ENCODE results near the gene ITGAL.

Gene ITGAL

GRCh38 chr16:30491744-30492308 lies 19.3 kb downstream of the ITGAL start:
- Histone ChIP-seq H3K4me3 (no peak overlapping the region), H3K27ac (no peak overlapping the region)
- no peak for DNase-seq (ENCODE audit: low spot score)
- no peak for TF ChIP-seq CTCF (IDR thresholded peaks at IDR 0.05)

- H3K27ac ChIP-seq: no peak overlapping the region
- TF ChIP-seq CTCF (IDR thresholded peaks at IDR 0.05): no peak
- DNase-seq (ENCODE audit: low spot score): no peak
- H3K4me3 ChIP-seq: no peak overlapping the region
These were observed 21.5 kb downstream of the ITGAL start for GRCh38 chr16:30493941-30494488.

- Histone ChIP-seq H3K27ac (no peak overlapping the region), H3K4me3 (no peak overlapping the region)
- no peak for TF ChIP-seq CTCF (IDR thresholded peaks at IDR 0.05)
- no peak for DNase-seq (ENCODE audit: low spot score)
These were observed 22.2 kb downstream of the ITGAL start for GRCh38 chr16:30494709-30495108.

- Histone ChIP-seq H3K4me3 (no peak overlapping the region), H3K27ac (no peak overlapping the region)
- no peak for TF ChIP-seq CTCF (IDR thresholded peaks at IDR 0.05)
- DNase-seq (ENCODE audit: low spot score): no peak
These were observed 26.7 kb downstream of the ITGAL start for GRCh38 chr16:30499284-30499683.

GRCh38 chr16:30503403-30504296 lies 31.1 kb downstream of the ITGAL start:
- Histone ChIP-seq H3K4me3 (no peak overlapping the region), H3K27ac (no peak overlapping the region)
- no peak for TF ChIP-seq CTCF (IDR thresholded peaks at IDR 0.05)
- no peak for DNase-seq (ENCODE audit: low spot score)

GRCh38 chr16:30509081-30509765 lies 36.7 kb downstream of the ITGAL start:
- DNase-seq (ENCODE audit: low spot score): no peak
- no peak overlapping the region for H3K27ac ChIP-seq
- TF ChIP-seq CTCF (IDR thresholded peaks at IDR 0.05): no peak
- no peak overlapping the region for H3K4me3 ChIP-seq

All from coronary artery (tissue), 2 donors.